K562 (cell line): Measurements from ENCODE around the gene SKP2. TPM values are rescaled to one million over a fixed set of nuclear protein-coding genes. Genes with fewer than 3 reads are reported as not detected.

ENCODE experiments used
- C11orf30 ChIP-seq: fragments of 450-650 bp; IDR thresholded peaks from 2 replicates; pipeline ENCODE4 v1.6.1; 2016; ENCODE audit warnings: low read depth, mild to moderate bottlenecking
- CBX5 ChIP-seq: IDR thresholded peaks from 2 replicates; pipeline ENCODE4 v1.6.1; 2014; ENCODE audit warnings: low read depth, borderline replicate concordance
- CXXC5 ChIP-seq: fragments of 250-450 bp; sonication (Bioruptor Pico); IDR thresholded peaks from 2 replicates; pipeline ENCODE4 v1.8.0; 2022; ENCODE audit warnings: inconsistent platforms, mild to moderate bottlenecking, moderate library complexity
- E2F3 ChIP-seq: fragments of 250-450 bp; sonication (Bioruptor Pico); IDR thresholded peaks from 2 replicates; pipeline ENCODE4 v1.4.0; 2020; ENCODE audit warnings: mild to moderate bottlenecking
- FOXK2 ChIP-seq, 2 experiments: fragments of 450-650 bp; IDR thresholded peaks in 1 of 2; conservative IDR thresholded peaks in 1 of 2; 2 replicates each; pipeline ENCODE4 v1.6.1; 2016; ENCODE audit warnings: low read depth in 2 of 2, mild to moderate bottlenecking in 1 of 2
- HDAC6 ChIP-seq: IDR thresholded peaks from 2 replicates; pipeline ENCODE4 v1.6.1; 2012; ENCODE audit warnings: low read depth, mild to moderate bottlenecking, control low read depth, inconsistent platforms, low read length, moderate library complexity
- HLTF ChIP-seq: fragments of 450-650 bp; IDR thresholded peaks from 2 replicates; pipeline ENCODE4 v1.6.1; 2016
- HMG20B ChIP-seq: fragments of 250-450 bp; sonication (Bioruptor Pico); IDR thresholded peaks from 2 replicates; pipeline ENCODE4 v1.5.0; 2021; ENCODE audit warnings: mild to moderate bottlenecking
- HNRNPUL1 ChIP-seq: fragments of 200-400 bp; formaldehyde crosslinking; IDR thresholded peaks from 2 replicates; pipeline ENCODE4 v1.6.1; 2017; ENCODE audit warnings: low read length
- KLF1 ChIP-seq: fragments of 450-650 bp; IDR thresholded peaks from 2 replicates; pipeline ENCODE4 v1.6.1; 2016; ENCODE audit warnings: missing genetic modification characterization, missing compliant biosample characterization
- MTA1 ChIP-seq: fragments of 450-650 bp; IDR thresholded peaks from 2 replicates; pipeline ENCODE4 v1.6.1; 2017; ENCODE audit warnings: borderline replicate concordance
- NFRKB ChIP-seq: fragments of 450-650 bp; IDR thresholded peaks from 2 replicates; pipeline ENCODE4 v1.6.1; 2016; ENCODE audit warnings: low read depth
- NR2F6 ChIP-seq: fragments of 450-650 bp; formaldehyde crosslinking; IDR thresholded peaks from 2 replicates; pipeline ENCODE4 v1.4.0; 2020; ENCODE audit warnings: mild to moderate bottlenecking
- PCBP2 ChIP-seq: fragments of 200-400 bp; formaldehyde crosslinking; IDR thresholded peaks from 2 replicates; pipeline ENCODE4 v1.6.1; 2018; ENCODE audit warnings: low read length, low read depth, mild to moderate bottlenecking, moderate library complexity; ENCODE audit not compliant: poor library complexity, severe bottlenecking
- PML ChIP-seq: IDR thresholded peaks from 2 replicates; pipeline ENCODE4 v1.6.1; 2012; ENCODE audit warnings: low read length, inconsistent platforms
- RBM17 ChIP-seq: fragments of 200-400 bp; formaldehyde crosslinking; IDR thresholded peaks from 2 replicates; pipeline ENCODE4 v1.6.1; 2017; ENCODE audit warnings: low read depth, mild to moderate bottlenecking, low read length, borderline replicate concordance
- RBM34 ChIP-seq: fragments of 200-400 bp; formaldehyde crosslinking; IDR thresholded peaks from 2 replicates; pipeline ENCODE4 v1.6.1; 2018; ENCODE audit warnings: low read length, borderline replicate concordance; ENCODE audit not compliant: insufficient read depth
- TARDBP ChIP-seq: fragments of 450-650 bp; IDR thresholded peaks from 2 replicates; pipeline ENCODE4 v1.6.1; 2016
- ZC3H11A ChIP-seq: IDR thresholded peaks from 2 replicates; pipeline ENCODE4 v1.6.1; 2012; ENCODE audit warnings: low read depth, low read length, improper control_type of control experiment
- ZNF263 ChIP-seq: sonication (generic); formaldehyde crosslinking; IDR thresholded peaks from 2 replicates; pipeline ENCODE4 v1.8.0; 2022; ENCODE audit warnings: mild to moderate bottlenecking, missing genetic modification reagents, borderline replicate concordance
- ZNF347 ChIP-seq: fragments of 450-650 bp; formaldehyde crosslinking; IDR thresholded peaks from 2 replicates; pipeline ENCODE4 v1.4.0; 2020; ENCODE audit warnings: low read depth, mild to moderate bottlenecking, moderate library complexity
- ZNF77 ChIP-seq: fragments of 250-450 bp; sonication (Bioruptor Pico); IDR thresholded peaks from 2 replicates; pipeline ENCODE4 v1.5.0; 2020
- ZNF780A ChIP-seq: fragments of 250-450 bp; sonication (Bioruptor Pico); IDR thresholded peaks from 2 replicates; pipeline ENCODE4 v1.5.0; 2021; ENCODE audit warnings: mild to moderate bottlenecking
- polyA plus RNA-seq, 8 experiments: library from polyadenylated mRNA; depleted of rRNA in 4 of 8; stranded (reverse) in 5 of 8; unstranded in 3 of 8; fragments of >200 nt; fragmentation: Nextera tagmentation in 2 of 8; fragmentation: Illumina TruSeq in 1 of 8; extraction: Ambion mirVana in 2 of 8; extraction: Trizol in 1 of 8; gene quantifications; 2 replicates each; pipeline versions ENCODE4 v1.2.1 to v1.2.3, GENCODE V29; 2011 to 2014; ENCODE audit warnings: inconsistent platforms in 1 of 8, missing spikeins in 1 of 8
- total RNA-seq, 7 experiments: library from RNA; depleted of rRNA in 6 of 7; stranded (reverse); fragments of >200 nt in 6 of 7; fragmentation: Illumina TruSeq in 2 of 7; extraction: Trizol in 2 of 7; gene quantifications; 2 replicates each; pipeline versions ENCODE4 v1.2.1 to v1.2.3, GENCODE V29; 2011 to 2021; ENCODE audit warnings: low replicate concordance in 1 of 7
- TF ChIP-seq, protein P1 (sequence below): fragments of 450-650 bp; formaldehyde crosslinking; IDR thresholded peaks from 2 replicates; pipeline ENCODE4 v1.4.0; 2020; ENCODE audit warnings: mild to moderate bottlenecking, mixed read lengths
- TF ChIP-seq, protein P2 (sequence below): fragments of 250-450 bp; sonication (Bioruptor Pico); IDR thresholded peaks from 2 replicates; pipeline ENCODE4 v1.4.0; 2020; ENCODE audit warnings: mild to moderate bottlenecking, moderate library complexity
- TF ChIP-seq, protein P3 (sequence below): IDR thresholded peaks from 2 replicates; pipeline ENCODE4 v1.6.1; 2014; ENCODE audit warnings: antibody characterized with exemption

The SKP2 gene
- total and polyA plus RNA-seq, 9 of the 15 experiments (the other 6 are each of a cell fraction or from before 2014, with no cell fraction given), result 30.0 to 97.5 (median 80.8) TPM

DNA sequence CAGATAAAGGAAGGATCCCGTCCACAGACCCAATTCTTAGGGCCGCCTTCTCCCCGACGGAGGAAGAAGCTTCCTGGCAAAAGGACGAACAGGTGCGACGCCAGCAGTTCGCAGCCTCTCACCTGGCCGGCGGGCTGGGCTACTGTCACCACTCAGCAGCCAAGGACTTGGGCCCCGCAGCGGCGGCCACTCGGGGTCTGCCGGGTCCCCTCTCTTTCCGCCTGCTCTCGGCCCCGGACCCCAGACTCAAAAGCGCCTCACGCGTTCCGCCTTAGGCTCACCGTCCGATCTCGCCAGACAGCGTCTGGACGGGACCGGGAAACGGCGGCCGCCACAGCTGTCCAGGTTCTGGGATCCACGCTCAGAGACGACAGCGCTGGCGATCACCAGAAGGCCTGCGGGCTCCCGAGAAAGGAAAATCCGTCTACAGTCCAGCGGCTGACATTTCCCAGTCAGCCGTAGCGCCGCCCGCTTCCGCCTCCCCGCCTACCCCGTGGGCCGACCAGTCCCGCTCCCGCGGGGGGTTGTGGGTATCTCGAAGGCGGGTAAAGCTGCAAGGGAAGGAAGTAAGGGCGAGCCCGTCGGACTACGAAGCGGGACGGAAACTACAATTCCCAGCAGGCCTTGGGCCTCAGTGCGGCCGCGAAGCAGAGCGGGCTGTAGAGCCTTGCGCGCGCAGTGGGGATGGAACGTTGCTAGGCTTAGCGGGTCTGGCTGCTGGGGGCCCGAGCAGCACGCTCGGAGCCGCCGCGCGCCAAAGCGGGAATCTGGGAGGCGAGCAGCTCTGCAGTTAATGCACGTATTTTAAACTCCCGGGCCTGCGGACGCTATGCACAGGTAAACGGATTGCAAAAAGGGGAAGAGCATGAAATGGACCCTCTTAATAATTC is at the start of gene SKP2, which contains the start of gene LMBRD2 (continued):
- TF ChIP-seq E2F3 (CRISPR knock-in tag), result peak; percentile 69; the same call in 1 of the 2 replicates
- TF ChIP-seq KLF1 (tag), result peak; percentile 86
- TF ChIP-seq, protein P1, sequence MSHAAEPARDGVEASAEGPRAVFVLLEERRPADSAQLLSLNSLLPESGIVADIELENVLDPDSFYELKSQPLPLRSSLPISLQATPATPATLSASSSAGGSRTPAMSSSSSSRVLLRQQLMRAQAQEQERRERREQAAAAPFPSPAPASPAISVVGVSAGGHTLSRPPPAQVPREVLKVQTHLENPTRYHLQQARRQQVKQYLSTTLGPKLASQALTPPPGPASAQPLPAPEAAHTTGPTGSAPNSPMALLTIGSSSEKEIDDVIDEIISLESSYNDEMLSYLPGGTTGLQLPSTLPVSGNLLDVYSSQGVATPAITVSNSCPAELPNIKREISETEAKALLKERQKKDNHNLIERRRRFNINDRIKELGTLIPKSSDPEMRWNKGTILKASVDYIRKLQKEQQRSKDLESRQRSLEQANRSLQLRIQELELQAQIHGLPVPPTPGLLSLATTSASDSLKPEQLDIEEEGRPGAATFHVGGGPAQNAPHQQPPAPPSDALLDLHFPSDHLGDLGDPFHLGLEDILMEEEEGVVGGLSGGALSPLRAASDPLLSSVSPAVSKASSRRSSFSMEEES, result no peak
- TF ChIP-seq HDAC6, result no peak
- TF ChIP-seq ZNF347 (CRISPR knock-in tag), result no peak
- TF ChIP-seq FOXK2 (conservative IDR thresholded peaks at IDR 0.05 in 1 of 2, IDR thresholded peaks at IDR 0.05 in 1 of 2; ENCODE audit: low read depth in 2 of 2), result peak; percentile 58 to 67; a peak in 3 of 4 replicates
- peak; percentile 70 for TF ChIP-seq CBX5
- TF ChIP-seq RBM34, result no peak
- peak; percentile 84 for TF ChIP-seq C11orf30
- TF ChIP-seq ZC3H11A, result no peak
- no peak for TF ChIP-seq RBM17
- no peak; the same call in 1 of the 2 replicates for TF ChIP-seq HLTF
- TF ChIP-seq, protein P2, sequence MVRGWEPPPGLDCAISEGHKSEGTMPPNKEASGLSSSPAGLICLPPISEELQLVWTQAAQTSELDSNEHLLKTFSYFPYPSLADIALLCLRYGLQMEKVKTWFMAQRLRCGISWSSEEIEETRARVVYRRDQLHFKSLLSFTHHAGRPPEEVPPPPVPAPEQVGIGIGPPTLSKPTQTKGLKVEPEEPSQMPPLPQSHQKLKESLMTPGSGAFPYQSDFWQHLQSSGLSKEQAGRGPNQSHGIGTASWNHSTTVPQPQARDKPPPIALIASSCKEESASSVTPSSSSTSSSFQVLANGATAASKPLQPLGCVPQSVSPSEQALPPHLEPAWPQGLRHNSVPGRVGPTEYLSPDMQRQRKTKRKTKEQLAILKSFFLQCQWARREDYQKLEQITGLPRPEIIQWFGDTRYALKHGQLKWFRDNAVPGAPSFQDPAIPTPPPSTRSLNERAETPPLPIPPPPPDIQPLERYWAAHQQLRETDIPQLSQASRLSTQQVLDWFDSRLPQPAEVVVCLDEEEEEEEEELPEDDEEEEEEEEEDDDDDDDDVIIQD (CRISPR knock-in tag), result no peak
- TF ChIP-seq NFRKB, result no peak
- no peak for TF ChIP-seq HMG20B (CRISPR knock-in tag)
- no peak for TF ChIP-seq MTA1
- no peak; the same call in none of the 2 replicates for TF ChIP-seq PML
- TF ChIP-seq ZNF263 (CRISPR knock-in tag), result no peak; the same call in 1 of the 2 replicates
- no peak for TF ChIP-seq PCBP2
- no peak for TF ChIP-seq HNRNPUL1
- no peak for TF ChIP-seq TARDBP
- TF ChIP-seq ZNF77 (CRISPR knock-in tag), result no peak
- no peak for TF ChIP-seq ZNF780A (CRISPR knock-in tag)
- TF ChIP-seq CXXC5 (CRISPR knock-in tag), result peak; percentile 95
- no peak for TF ChIP-seq NR2F6 (CRISPR knock-in tag)
- TF ChIP-seq, protein P3, sequence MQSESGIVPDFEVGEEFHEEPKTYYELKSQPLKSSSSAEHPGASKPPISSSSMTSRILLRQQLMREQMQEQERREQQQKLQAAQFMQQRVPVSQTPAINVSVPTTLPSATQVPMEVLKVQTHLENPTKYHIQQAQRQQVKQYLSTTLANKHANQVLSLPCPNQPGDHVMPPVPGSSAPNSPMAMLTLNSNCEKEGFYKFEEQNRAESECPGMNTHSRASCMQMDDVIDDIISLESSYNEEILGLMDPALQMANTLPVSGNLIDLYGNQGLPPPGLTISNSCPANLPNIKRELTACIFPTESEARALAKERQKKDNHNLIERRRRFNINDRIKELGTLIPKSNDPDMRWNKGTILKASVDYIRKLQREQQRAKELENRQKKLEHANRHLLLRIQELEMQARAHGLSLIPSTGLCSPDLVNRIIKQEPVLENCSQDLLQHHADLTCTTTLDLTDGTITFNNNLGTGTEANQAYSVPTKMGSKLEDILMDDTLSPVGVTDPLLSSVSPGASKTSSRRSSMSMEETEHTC, result peak; percentile 29; the same call in 1 of the 2 replicates
